Pulmonary artery endothelial cell (primary cell): ENCODE measurements around the gene LCE2A. TPM values are rescaled to one million over a fixed set of nuclear protein-coding genes. Genes with fewer than 3 reads are reported as not detected.

ENCODE experiments used
- DNase-seq: peaks from one replicate; pipeline ENCODE4 v3.0.0-alpha.2; 2011; ENCODE audit warnings: low read depth, low spot score
- total RNA-seq: library from RNA; depleted of rRNA; stranded (reverse); fragments of >200 nt; gene quantifications from 2 replicates; pipeline ENCODE4 v1.2.3, GENCODE V29; 2014

LCE2A gene
- total RNA-seq, 1 donor from 2014 or later, result not detected

DNA sequence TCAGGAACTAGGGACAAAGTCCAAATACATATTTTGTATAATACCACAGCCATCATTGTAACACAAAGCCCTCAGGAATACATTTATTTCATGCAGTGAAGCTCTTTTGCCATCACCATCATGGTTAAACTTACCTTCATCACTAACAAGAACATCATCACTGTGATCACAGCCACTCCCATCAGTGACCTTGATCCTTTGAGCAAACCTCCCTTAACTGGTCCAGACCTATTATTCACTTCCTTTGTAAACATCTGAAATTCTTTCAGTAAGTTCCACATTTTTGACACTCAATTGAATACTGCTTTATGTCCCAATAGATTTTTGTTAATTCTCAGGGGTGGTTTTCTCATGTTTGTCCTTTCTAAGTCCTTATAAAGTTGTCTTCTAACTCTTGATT, 43.5 kb downstream of the LCE2A start:
- no peak for DNase-seq

DNA sequence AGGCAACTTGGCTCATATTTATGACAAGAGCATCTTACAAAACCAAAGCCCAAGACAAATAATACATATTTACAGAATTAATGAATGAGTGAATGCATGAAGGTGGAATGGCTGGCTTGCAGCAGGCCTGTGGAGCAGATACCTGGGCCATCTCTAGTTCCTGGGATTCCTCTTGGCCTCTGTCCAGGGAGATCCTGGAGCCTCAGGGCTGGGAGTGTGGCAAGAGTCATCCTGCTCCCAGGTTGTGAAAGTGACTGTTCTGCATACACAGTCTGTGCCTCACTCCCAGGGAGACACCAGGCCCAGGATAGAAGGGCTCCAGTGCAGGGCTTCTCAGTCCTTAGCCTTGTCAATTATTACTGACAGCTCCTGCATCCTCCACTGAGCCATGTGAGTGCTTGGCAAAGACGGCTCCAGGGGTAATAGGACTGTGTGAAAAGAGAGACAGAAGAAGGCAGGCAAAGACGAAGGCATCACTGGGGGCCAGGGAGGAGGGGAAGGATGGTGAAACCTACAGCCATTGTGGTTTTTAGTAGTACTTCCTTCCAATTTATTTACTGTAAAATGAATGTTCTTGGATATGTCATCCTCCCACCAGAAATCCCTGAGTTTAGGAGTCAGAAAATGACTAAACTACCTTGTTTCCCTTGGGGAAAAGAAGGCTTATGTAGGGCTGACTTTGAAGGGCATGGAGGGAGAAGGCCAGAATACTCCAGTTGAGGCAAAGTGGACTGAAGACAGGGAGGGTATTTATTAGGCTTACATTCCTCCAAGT, 45.4 kb downstream of the LCE2A start:
- no peak for DNase-seq

DNA sequence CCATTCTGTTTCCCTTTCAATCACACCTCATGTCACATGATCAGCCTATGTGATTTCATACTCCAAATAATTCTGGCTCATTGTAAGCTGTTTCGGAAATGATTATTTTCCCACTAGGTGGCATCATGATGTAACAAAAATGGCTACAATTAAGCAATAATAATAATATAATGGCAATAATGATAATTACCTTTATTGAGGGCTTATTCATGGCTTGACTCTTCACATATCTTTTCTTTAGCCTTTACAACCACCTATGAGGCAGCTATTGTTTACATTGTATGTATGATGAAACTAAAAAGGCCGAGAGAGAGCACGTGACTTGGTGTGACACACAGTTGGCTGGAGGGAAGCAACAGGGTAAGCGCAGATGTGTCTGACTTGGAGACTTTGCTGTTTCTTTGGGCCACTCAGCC, 47.2 kb downstream of the LCE2A start:
- no peak for DNase-seq

DNA sequence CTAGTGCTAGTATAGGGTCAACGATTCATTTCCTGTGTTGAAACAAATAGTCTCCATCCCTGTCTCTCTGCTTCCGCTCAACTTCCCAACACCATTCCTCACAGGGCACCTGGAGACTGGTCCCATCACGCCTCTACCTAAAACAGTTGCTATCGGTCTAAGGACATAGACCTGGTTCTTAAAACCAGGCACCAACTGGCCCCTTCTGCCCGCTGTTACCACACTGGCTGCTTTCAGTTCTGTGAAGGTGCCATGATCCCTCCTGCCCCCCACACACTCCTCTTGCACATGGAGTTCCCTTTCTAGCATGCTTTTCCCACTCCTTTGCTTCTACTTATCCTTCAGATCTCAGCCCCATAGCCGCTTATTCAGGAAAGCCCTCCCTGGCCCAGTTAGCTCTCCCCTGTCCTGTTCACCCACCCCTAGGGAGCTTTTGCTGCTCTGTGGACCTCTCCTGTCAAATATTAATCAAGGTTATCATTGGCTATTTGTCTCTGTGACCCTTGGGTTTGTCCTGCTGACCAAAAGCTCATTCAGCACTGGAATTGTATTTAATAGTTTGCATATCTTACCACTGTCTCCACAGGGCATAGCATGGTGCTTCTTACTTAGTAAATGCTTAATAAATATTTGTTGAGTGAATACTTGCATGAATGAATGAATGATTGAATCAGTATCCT, 47.8 kb downstream of the LCE2A start:
- no peak for DNase-seq

DNA sequence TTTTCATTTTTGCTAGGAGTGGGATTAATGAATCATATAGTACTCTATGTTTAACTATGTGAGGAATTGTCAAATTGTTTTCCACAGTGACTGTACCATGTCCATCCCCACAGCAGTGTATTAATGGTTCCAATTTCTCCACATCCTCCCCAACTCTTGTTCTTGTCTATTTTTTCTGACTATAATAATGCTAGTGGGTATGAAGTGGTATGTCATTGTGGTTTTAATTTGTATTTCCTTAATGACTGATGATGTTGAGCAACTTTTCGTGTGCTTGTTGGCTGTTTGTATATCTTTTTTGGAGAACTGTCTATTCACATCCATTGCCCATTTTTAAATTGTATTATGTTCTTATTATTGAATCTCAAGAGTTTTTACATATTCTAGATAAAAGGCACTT, 49.7 kb downstream of the LCE2A start:
- no peak for DNase-seq

Other genes with a start within 250 kb of the LCE2A start
- gene LCE5A, start 187.5 kb upstream of the LCE2A start, total RNA-seq, result not detected in 2 replicates
- not detected in 2 replicates for gene CRCT1, start 183.9 kb upstream of the LCE2A start, total RNA-seq
- gene LCE3E, start 131.6 kb upstream of the LCE2A start, total RNA-seq, result not detected in 2 replicates
- gene LCE3D, start 117.8 kb upstream of the LCE2A start, total RNA-seq, result not detected in 2 replicates
- gene LCE3C, start 98.1 kb upstream of the LCE2A start, total RNA-seq, result not detected in 2 replicates
- not detected in 2 replicates for gene LCE3B, start 84.5 kb upstream of the LCE2A start, total RNA-seq
- gene LCE3A, start 75.2 kb upstream of the LCE2A start, total RNA-seq, result not detected in 2 replicates
- not detected in 2 replicates for gene LCE2D, start 35.0 kb upstream of the LCE2A start, total RNA-seq
- gene LCE2C, start 23.1 kb upstream of the LCE2A start, total RNA-seq, result not detected in 2 replicates
- not detected in 2 replicates for gene LCE2B, start 12.2 kb upstream of the LCE2A start, total RNA-seq
- gene LCE4A, start 9.8 kb downstream of the LCE2A start, total RNA-seq, result not detected in 2 replicates
- not detected in 2 replicates for gene KPRP, start 59.7 kb downstream of the LCE2A start, total RNA-seq
- not detected in 2 replicates for gene LCE1F, start 76.8 kb downstream of the LCE2A start, total RNA-seq
- not detected in 2 replicates for gene LCE1E, start 87.9 kb downstream of the LCE2A start, total RNA-seq
- gene LCE1D, start 98.4 kb downstream of the LCE2A start, total RNA-seq, result not detected in 2 replicates
- not detected in 2 replicates for gene LCE1C, start 108.3 kb downstream of the LCE2A start, total RNA-seq
- gene LCE1B, start 113.6 kb downstream of the LCE2A start, total RNA-seq, result not detected in 2 replicates
- not detected in 2 replicates for gene LCE1A, start 129.1 kb downstream of the LCE2A start, total RNA-seq
- not detected in 2 replicates for gene LCE6A, start 144.5 kb downstream of the LCE2A start, total RNA-seq
- not detected in 2 replicates for gene LCE7A, start 161.7 kb downstream of the LCE2A start, total RNA-seq
- not detected in 2 replicates for gene SMCP, start 180.0 kb downstream of the LCE2A start, total RNA-seq
- under 0.01 TPM in 1 of 2 replicates, not detected in the other for gene IVL, start 210.2 kb downstream of the LCE2A start, total RNA-seq
- not detected in 2 replicates for gene SPRR5, start 248.9 kb downstream of the LCE2A start, total RNA-seq